Glutamatergic neuron (in vitro differentiated cells): ENCODE results near the gene BRIX1. TPM values are rescaled to one million over a fixed set of nuclear protein-coding genes. Genes with fewer than 3 reads are reported as not detected.

Experiments used
- DNase-seq: peaks from one replicate; pipeline ENCODE4 v3.0.0; 2022
- H3K27ac Mint-ChIP-seq: one replicate; pipeline ENCODE4 v1.8.0; 2020; ENCODE audit warnings: mild to moderate bottlenecking, mixed read lengths, inconsistent platforms; ENCODE audit not compliant: unreplicated experiment
- H3K27me3 Mint-ChIP-seq: one replicate; pipeline ENCODE4 v1.8.0; 2020; ENCODE audit warnings: mild to moderate bottlenecking, moderate library complexity, mixed read lengths, inconsistent platforms; ENCODE audit not compliant: unreplicated experiment
- H3K36me3 Mint-ChIP-seq: one replicate; pipeline ENCODE4 v1.8.0; 2020; ENCODE audit warnings: mild to moderate bottlenecking, mixed read lengths, inconsistent platforms; ENCODE audit not compliant: unreplicated experiment
- H3K4me1 Mint-ChIP-seq: one replicate; pipeline ENCODE4 v1.8.0; 2020; ENCODE audit warnings: mild to moderate bottlenecking, low read depth, mixed read lengths, inconsistent platforms; ENCODE audit not compliant: unreplicated experiment
- H3K4me3 Mint-ChIP-seq: one replicate; pipeline ENCODE4 v1.8.0; 2020; ENCODE audit warnings: mild to moderate bottlenecking, mixed read lengths, inconsistent platforms; ENCODE audit not compliant: unreplicated experiment
- H3K9me3 Mint-ChIP-seq: one replicate; pipeline ENCODE4 v1.8.0; 2020; ENCODE audit warnings: mild to moderate bottlenecking, moderate library complexity, mixed read lengths, inconsistent platforms; ENCODE audit not compliant: unreplicated experiment
- total RNA-seq: library from RNA; stranded (reverse); fragmentation: NEBNext Ultra II Directional; extraction: Animal tissue kit (Norgen Biotek cat#: 25700); gene quantifications from one replicate; pipeline ENCODE4 v1.2.1, GENCODE V29; 2021; ENCODE audit not compliant: unreplicated experiment
- TF ChIP-seq, protein P1 (sequence below): fragments of 200-600 bp; sonication (generic); IDR thresholded peaks from one replicate; pipeline ENCODE4 v1.5.0; 2021; ENCODE audit not compliant: partially characterized antibody, unreplicated experiment

Gene BRIX1
- total RNA-seq, 1 donor from 2014 or later = 19.0 TPM

DNA sequence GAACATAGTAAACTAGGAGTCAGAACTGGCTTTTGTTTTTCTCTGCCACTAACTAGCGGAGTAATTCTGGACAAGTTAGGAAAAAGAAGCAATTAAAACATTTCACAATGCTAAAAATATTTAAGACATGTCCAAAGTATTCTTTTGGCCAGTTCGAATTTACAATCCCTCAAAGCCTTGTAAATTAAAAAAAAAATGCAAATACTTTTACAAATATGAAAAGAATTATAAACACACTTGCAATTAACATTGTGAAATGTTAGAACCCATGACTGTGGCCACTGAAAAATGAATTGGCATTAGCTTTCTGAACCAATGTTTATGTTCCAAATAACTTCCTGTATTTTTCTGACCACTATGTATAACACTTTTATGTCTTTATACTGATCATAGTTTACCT is 2.4 kb upstream of the BRIX1 start:
- Mint-ChIP-seq H3K4me3 (no peak overlapping the region), H3K36me3 (no peaks in the 10 kb centered on the region), H3K4me1 (peaks cover 9% of the 10 kb centered on the region), H3K27ac (no peak overlapping the region), H3K9me3 (no peaks in the 10 kb centered on the region), H3K27me3 (no peaks in the 10 kb centered on the region)
- TF ChIP-seq, protein P1, sequence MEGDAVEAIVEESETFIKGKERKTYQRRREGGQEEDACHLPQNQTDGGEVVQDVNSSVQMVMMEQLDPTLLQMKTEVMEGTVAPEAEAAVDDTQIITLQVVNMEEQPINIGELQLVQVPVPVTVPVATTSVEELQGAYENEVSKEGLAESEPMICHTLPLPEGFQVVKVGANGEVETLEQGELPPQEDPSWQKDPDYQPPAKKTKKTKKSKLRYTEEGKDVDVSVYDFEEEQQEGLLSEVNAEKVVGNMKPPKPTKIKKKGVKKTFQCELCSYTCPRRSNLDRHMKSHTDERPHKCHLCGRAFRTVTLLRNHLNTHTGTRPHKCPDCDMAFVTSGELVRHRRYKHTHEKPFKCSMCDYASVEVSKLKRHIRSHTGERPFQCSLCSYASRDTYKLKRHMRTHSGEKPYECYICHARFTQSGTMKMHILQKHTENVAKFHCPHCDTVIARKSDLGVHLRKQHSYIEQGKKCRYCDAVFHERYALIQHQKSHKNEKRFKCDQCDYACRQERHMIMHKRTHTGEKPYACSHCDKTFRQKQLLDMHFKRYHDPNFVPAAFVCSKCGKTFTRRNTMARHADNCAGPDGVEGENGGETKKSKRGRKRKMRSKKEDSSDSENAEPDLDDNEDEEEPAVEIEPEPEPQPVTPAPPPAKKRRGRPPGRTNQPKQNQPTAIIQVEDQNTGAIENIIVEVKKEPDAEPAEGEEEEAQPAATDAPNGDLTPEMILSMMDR = no peak
- no peak for DNase-seq

DNA sequence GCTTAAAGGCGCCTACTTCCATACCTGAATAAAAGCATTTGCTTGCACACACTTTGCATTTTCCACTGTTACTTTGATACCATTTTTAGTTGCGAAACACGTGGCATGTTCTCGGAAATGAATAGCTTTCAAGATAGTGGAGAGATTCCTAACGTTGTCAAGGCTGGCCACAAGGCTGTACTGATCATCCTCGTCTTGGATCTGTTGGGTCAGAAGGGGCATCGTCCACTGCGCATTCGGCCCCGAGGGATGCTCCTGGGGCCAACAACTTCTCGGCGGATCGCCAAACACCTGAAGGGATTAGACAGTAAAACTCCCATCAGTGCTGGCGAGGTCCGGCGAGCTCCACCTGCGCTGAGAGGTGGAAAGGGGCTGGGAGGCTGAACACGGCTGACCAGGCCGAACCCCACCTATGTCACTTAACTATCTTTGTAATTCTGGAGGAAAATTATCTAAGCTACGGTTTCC is 806 bp upstream of the BRIX1 start:
- H3K27ac Mint-ChIP-seq = no peak overlapping the region
- no peaks in the 10 kb centered on the region for H3K36me3 Mint-ChIP-seq
- peak; percentile 24 for DNase-seq

GRCh38 chr5:34915856-34916192 is 313 bp downstream of the BRIX1 start:
- no peak overlapping the region for H3K27ac Mint-ChIP-seq

More for the DNA sequence above, 806 bp upstream of the BRIX1 start:
- H3K9me3 Mint-ChIP-seq = no peaks in the 10 kb centered on the region
- no peak overlapping the region for H3K4me3 Mint-ChIP-seq
- peaks cover 9% of the 10 kb centered on the region for H3K4me1 Mint-ChIP-seq
- no peaks in the 10 kb centered on the region for H3K27me3 Mint-ChIP-seq
- TF ChIP-seq, protein P1 = no peak

DNA sequence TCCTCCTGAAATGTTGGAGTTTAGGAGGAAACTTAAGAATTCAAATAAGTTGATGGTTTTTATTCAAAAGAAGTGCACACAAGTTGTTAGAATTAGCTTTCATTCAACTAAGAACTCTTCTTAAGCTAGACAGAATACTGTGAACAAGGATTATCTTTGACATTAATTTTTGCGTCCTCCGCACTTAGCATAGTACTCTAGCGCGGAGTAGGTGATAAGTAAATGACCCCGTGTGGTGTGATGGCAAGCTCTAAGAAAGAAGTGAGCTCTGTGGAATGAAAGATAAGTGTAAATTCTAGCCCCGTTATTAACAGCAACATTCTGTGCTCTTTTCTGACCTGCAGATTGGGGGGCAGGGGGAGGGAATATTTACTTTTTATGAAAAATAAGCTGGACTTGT is 1.0 kb downstream of the BRIX1 start:
- DNase-seq = no peak
- no peaks in the 10 kb centered on the region for H3K36me3 Mint-ChIP-seq
- no peak overlapping the region for H3K4me3 Mint-ChIP-seq
- no peaks in the 10 kb centered on the region for H3K27me3 Mint-ChIP-seq
- peaks cover 9% of the 10 kb centered on the region for H3K4me1 Mint-ChIP-seq
- TF ChIP-seq, protein P1 = no peak
- no peak overlapping the region for H3K27ac Mint-ChIP-seq
- no peaks in the 10 kb centered on the region for H3K9me3 Mint-ChIP-seq

More at GRCh38 chr5:34915856-34916192, 313 bp downstream of the BRIX1 start:
- Mint-ChIP-seq H3K9me3 (no peaks in the 10 kb centered on the region), H3K4me1 (peaks cover 9% of the 10 kb centered on the region), H3K36me3 (no peaks in the 10 kb centered on the region), H3K4me3 (no peak overlapping the region), H3K27me3 (no peaks in the 10 kb centered on the region)
- TF ChIP-seq, protein P1 = no peak
- no peak for DNase-seq

DNA sequence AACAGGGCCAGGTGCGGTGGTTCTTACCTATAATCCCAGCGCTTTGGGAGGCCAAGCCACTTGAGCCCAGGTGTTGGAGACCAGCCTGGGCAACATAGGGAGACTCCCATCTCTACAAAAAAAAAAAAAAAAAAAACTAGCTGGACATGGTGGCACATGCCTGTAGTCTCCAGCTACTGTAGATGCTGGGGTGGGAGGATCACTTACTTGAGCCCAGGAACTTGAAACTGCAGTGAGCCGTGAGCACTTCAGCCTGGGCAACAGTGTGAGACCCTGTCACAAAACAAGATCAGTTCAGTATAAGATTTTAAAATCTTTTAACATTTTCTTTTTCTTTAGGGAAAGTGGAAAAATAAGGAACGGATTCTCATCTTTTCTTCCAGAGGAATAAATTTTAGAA is 2.5 kb downstream of the BRIX1 start:
- Mint-ChIP-seq H3K27me3 (no peaks in the 10 kb centered on the region), H3K27ac (no peak overlapping the region), H3K4me3 (no peak overlapping the region), H3K4me1 (peaks cover 9% of the 10 kb centered on the region), H3K9me3 (no peaks in the 10 kb centered on the region), H3K36me3 (no peaks in the 10 kb centered on the region)
- TF ChIP-seq, protein P1 = no peak
- DNase-seq = no peak
